ENCODE results near the gene C1orf141. TPM values are rescaled to one million over a fixed set of nuclear protein-coding genes. Genes with fewer than 3 reads are reported as not detected.

Gene C1orf141
- polyA plus RNA-seq, 1 donor (not counting 4 experiments of a cell fraction or from before 2014, with no cell fraction given): not detected

- dilution Hi-C loops (cut with MboI; ENCODE audit: extremely low pct_ligation_motif_present, low sequenced_read_pairs): no loop called here
Measured at GRCh38 chr1:67078291-67078690, 56.5 kb downstream of the C1orf141 start.

GRCh38 chr1:67077593-67077992, 57.2 kb downstream of the C1orf141 start:
- H3K9me1 ChIP-seq (ENCODE audit: control insufficient read depth, extremely low read depth, insufficient read depth, low read length): no peaks in the 10 kb centered on the region
- no peaks in the 10 kb centered on the region for H3K27me3 ChIP-seq (ENCODE audit: control insufficient read depth, extremely low read depth, insufficient read depth, low read length)
- TF ChIP-seq EZH2 (IDR thresholded peaks at IDR 0.05; ENCODE audit: low read length) (no peak), CTCF (optimal IDR thresholded peaks at IDR 0.05 in 1 of 3, IDR thresholded peaks at IDR 0.05 in 1 of 3, conservative IDR thresholded peaks at IDR 0.05 in 1 of 3; ENCODE audit: extremely low read depth in 1 of 3, insufficient read depth in 2 of 3, low read length in 3 of 3) (no peak)
- FAIRE-seq (no peak), DNase-seq (ENCODE audit: low read depth, low spot score) (no peak)
- no peak overlapping the region for H3K4me3 ChIP-seq (ENCODE audit: control insufficient read depth in 2 of 3, extremely low read depth in 1 of 3, insufficient read depth in 2 of 3, low read depth in 1 of 3, low read length in 3 of 3)
- H3K27ac ChIP-seq (ENCODE audit: control insufficient read depth, insufficient read depth, low read length): no peak overlapping the region
- H2AFZ ChIP-seq (ENCODE audit: control insufficient read depth, low read length): no peak overlapping the region
- H3K9me3 ChIP-seq (ENCODE audit: control insufficient read depth, low read depth, low read length): no peaks in the 10 kb centered on the region
- dilution Hi-C loops (cut with MboI; ENCODE audit: extremely low pct_ligation_motif_present, low sequenced_read_pairs): no loop called here
- H3K36me3 ChIP-seq (ENCODE audit: control insufficient read depth in 2 of 2, extremely low read depth in 1 of 2, insufficient read depth in 2 of 2, low read length in 2 of 2): no peaks in the 10 kb centered on the region
- no peaks in the 10 kb centered on the region for H3K4me1 ChIP-seq (ENCODE audit: control insufficient read depth, extremely low read depth, insufficient read depth, low read length)
- no peaks in the 10 kb centered on the region for H3K79me2 ChIP-seq (ENCODE audit: control insufficient read depth, insufficient read depth, low read length)
- no peak overlapping the region for H3K4me2 ChIP-seq (ENCODE audit: control insufficient read depth, extremely low read depth, insufficient read depth, low read depth, low read length)
- no peaks in the 10 kb centered on the region for H4K20me1 ChIP-seq (ENCODE audit: control insufficient read depth, extremely low read depth, insufficient read depth, low read length)
- H3K9ac ChIP-seq (ENCODE audit: control insufficient read depth, extremely low read depth, insufficient read depth, low read length): no peak overlapping the region

More at GRCh38 chr1:67078291-67078690, 56.5 kb downstream of the C1orf141 start:
- Histone ChIP-seq H3K9me1 (ENCODE audit: control insufficient read depth, extremely low read depth, insufficient read depth, low read length) (no peaks in the 10 kb centered on the region), H3K36me3 (ENCODE audit: control insufficient read depth in 2 of 2, extremely low read depth in 1 of 2, insufficient read depth in 2 of 2, low read length in 2 of 2) (no peaks in the 10 kb centered on the region), H3K4me1 (ENCODE audit: control insufficient read depth, extremely low read depth, insufficient read depth, low read length) (no peaks in the 10 kb centered on the region), H4K20me1 (ENCODE audit: control insufficient read depth, extremely low read depth, insufficient read depth, low read length) (no peaks in the 10 kb centered on the region), H3K4me2 (ENCODE audit: control insufficient read depth, extremely low read depth, insufficient read depth, low read depth, low read length) (no peak overlapping the region), H3K9me3 (ENCODE audit: control insufficient read depth, low read depth, low read length) (no peaks in the 10 kb centered on the region), H3K9ac (ENCODE audit: control insufficient read depth, extremely low read depth, insufficient read depth, low read length) (no peak overlapping the region), H3K27me3 (ENCODE audit: control insufficient read depth, extremely low read depth, insufficient read depth, low read length) (no peaks in the 10 kb centered on the region), H3K4me3 (ENCODE audit: control insufficient read depth in 2 of 3, extremely low read depth in 1 of 3, insufficient read depth in 2 of 3, low read depth in 1 of 3, low read length in 3 of 3) (no peak overlapping the region), H2AFZ (ENCODE audit: control insufficient read depth, low read length) (no peak overlapping the region), H3K27ac (ENCODE audit: control insufficient read depth, insufficient read depth, low read length) (no peak overlapping the region), H3K79me2 (ENCODE audit: control insufficient read depth, insufficient read depth, low read length) (no peaks in the 10 kb centered on the region)
- DNase-seq (ENCODE audit: low read depth, low spot score) (no peak), FAIRE-seq (no peak)
- TF ChIP-seq EZH2 (IDR thresholded peaks at IDR 0.05; ENCODE audit: low read length) (no peak), CTCF (optimal IDR thresholded peaks at IDR 0.05 in 1 of 3, IDR thresholded peaks at IDR 0.05 in 1 of 3, conservative IDR thresholded peaks at IDR 0.05 in 1 of 3; ENCODE audit: extremely low read depth in 1 of 3, insufficient read depth in 2 of 3, low read length in 3 of 3) (no peak)
